GM12801 (cell line): Measurements from ENCODE around the gene RAB36.

Source experiments
- CTCF ChIP-seq: IDR thresholded peaks from one replicate; pipeline ENCODE4 v1.5.1; 2011; ENCODE audit warnings: control low read depth; ENCODE audit not compliant: insufficient read length; ENCODE audit errors: extremely low read depth

RAB36 gene

GRCh38 chr22:23119494-23120414 is 25.5 kb upstream of the RAB36 start:
- no peak for TF ChIP-seq CTCF

GRCh38 chr22:23120415-23120899 is 24.8 kb upstream of the RAB36 start:
- no peak for TF ChIP-seq CTCF

- TF ChIP-seq CTCF, result no peak
Measured at GRCh38 chr22:23121000-23121421, 24.3 kb upstream of the RAB36 start.

DNA sequence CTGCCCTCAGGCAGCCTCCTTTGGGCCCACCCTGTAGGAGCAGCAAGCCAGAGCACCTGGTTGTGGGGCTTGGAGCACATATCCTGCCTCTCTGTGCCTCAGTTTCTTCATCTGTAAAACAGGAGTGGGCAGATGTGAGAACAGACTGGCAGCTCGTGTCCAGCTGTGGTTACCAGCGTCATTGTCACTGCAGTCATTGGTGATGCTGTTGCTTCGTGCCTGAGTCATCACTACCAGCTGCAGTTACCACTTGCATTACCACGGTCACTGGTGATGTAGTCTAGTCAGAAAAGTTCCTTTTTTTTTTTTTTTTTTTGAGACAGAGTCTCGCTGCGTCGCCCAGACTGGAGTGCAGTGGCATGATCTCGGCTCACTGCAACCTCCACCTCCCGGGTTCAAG is 23.9 kb upstream of the RAB36 start:
- no peak for TF ChIP-seq CTCF

GRCh38 chr22:23122216-23122957 is 22.9 kb upstream of the RAB36 start:
- no peak for TF ChIP-seq CTCF

GRCh38 chr22:23122992-23123803 is 22.1 kb upstream of the RAB36 start:
- no peak for TF ChIP-seq CTCF

DNA sequence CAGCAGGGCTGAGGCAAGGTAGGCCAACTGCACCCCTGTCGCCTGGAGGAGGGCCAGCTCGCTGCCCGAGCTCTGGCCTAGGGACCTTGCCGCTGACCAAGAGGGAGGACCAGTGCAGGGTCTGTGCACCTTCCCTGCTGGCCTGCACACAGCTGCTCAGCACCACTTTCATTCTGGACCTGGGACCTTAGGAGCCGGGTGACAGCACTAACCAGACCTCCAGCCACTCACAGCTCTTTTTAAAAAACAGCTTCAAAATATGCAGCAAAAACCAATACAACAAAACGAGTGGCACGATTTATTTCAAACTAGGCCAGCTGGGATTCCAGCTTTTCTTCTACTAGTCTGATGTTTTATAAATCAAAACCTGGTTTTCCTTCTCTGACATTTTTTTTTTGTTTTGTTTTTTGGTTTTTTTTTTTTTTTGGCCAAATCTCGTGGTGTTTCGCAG is 21.4 kb upstream of the RAB36 start:
- no peak for TF ChIP-seq CTCF
